SHP77 (cell line): ENCODE data around the gene MEI1.

Source experiments
- DNase-seq, 2 experiments: peaks; one replicate each; lab custom pipeline; 2025; lab: John Stamatoyannopoulos, UW

MEI1 gene

DNA sequence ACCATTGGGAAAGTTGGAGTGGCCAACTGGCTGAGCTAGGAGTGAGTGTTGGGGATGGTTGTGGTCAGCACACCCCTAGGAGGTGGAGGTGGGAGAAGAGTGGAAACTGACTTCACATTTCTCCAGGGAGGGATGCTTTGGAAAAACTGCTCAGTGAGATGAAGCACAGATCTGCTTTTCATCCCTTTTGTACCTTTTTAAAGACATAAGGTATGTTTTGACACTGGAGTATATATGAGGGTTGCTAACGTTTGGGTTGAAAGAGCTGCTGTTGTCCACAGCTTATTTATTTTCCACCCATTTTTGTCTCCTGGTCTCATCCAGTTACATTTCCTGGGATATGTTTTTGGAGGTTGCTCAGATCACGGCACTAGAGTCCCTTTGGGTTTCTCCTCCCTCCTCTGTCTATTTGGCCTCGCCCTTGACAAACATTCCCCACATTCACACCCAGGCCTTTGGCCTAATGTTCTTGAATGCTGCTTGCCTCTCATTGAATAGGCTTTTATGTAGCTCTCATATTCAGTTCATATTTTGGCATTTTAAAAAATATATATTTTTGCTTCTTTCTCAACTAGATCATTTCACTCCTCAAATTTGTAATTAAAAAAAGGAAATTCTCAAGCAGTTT lies 141.9 kb downstream of the MEI1 start:
- no peak for DNase-seq

DNA sequence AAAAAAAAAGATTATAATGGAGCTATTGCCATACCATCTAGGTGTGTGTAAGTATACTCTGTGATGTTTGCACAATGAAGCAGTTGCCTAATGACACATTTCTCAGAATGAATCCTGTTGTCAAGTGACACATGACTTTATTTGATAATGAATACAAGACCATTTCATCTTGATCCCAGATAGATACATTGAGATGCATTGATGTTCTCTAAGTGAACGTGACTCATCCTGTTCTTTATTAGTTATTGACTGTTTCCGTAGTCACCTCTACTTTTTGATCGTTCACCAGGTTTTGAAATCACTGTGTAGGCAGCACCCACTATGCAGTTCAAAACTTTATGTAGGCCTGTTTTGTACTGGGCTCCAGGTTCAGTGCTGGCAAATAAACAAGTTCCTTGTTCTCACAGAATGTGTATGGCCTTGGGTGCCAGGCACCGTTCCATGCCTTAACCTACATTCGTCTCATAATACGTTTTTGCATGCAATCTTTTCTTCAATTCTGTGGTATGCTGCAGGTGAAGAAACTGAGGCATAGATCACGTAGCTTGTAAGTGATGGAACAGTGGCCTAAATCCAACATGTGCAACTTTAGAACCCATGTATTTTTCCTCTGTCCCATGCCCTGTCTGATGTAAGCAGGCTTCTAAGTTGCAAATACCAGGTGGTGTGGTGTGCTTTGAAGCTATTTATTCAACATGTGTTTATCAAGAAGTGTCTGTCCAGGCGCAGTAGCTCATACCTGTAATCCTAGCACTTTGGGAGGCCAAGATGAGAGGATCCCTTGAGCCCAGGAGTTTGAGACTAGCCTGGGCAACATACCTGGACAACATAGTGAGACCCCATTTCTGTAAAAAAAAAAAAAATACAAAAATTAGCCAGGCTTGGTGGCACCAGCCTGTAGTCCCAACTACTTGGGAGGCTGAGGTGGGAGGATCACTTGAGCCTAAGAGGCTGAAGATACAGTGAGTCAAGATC lies 144.0 kb downstream of the MEI1 start:
- DNase-seq = no peak

- DNase-seq = no peak
Observed at GRCh38 chr22:41844036-41844435, 144.7 kb downstream of the MEI1 start.

GRCh38 chr22:41844513-41844912 lies 145.2 kb downstream of the MEI1 start:
- DNase-seq = no peak

GRCh38 chr22:41845380-41846267 lies 146.3 kb downstream of the MEI1 start:
- DNase-seq = no peak

DNA sequence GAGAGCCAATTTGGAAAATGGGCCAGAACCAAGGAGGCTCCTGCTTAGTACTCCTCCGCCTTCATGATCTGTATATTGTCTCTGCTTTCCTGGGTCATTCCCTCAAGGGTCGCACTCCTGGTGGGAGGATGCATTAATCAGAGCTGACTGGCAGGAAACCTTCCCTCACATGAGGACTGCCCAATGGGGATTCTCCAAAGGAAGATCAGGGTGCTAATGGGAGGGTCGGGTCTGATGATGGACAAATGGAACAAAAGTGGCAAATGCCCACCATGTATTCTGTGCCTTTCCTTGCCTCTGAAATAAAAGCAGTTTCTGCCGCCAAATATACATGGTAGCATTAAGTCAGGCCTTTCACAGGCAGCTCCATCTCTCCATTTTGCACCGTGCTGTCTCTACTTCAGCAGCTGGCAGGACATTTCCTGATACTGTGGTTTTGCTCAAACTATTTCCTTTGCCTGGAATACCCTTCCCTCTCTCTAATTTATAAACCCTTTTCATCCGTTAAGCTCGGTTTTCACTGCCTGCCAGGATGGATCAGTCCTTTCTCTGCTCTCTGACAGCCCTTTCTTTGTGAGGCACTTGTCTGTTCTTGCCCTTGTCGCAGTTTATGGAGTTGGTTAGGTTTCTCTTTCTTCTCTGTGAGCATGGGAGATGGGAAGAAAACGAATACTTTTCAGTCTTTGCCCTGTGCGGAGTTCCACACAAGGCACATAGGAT lies 147.1 kb downstream of the MEI1 start:
- DNase-seq = no peak

DNA sequence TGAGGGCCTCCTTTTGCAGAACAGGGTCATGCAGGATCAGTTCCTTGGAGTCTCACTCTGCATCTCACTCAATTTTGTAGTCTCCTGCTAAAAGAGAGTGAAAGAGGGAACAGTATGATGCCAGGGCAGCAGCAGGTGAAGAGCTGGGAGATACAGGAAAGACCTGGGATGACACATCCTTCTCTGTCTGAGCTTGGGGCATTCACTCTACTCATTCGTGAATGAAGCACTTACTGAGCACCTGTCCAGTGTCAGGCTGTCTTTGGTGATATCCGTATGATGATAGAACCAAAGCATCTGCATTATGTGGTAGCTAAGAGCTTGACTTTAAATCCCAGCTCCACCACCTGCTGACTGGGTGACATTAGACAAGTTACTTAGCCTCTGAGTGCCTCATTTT lies 148.0 kb downstream of the MEI1 start:
- no peak for DNase-seq

DNA sequence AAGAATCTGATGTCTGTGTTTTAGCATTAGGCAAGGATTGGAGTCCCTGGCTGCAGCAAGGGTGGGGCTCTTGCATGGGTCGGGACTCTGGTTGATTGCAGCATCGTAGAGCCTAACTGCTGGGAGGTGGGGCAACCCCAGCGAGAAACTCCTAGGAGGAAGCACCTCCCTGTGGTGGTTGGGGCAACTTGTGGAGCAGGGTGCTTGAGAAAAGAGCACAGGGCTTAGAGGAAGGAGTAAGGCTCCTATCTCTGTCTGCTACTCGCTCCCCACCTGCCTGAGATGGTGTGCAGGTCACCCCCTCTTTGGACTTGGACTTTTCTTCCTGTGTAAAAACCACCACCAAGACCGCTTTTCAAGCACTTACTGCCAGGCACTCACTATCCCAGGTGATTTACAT lies 149.2 kb downstream of the MEI1 start:
- no peak for DNase-seq
